ENCODE data around the gene NTSR2. TPM values are rescaled to one million over a fixed set of nuclear protein-coding genes. Genes with fewer than 3 reads are reported as not detected.
A peak's percentile ranks its signal among the peaks of the same experiment; 100 is the strongest.

The NTSR2 gene
- total RNA-seq = not detected in 2 replicates
- polyA plus RNA-seq = not detected in 2 replicates

GRCh38 chr2:11669454-11670291 lies at the start of gene NTSR2:
Gene NTSR2, minus strand, starts transcription at chr2:11670195. Its CDS starts 66 bp downstream, at chr2:11670129.
- peaks cover 27% of the 10 kb centered on the region for H3K27me3 ChIP-seq
- H3K36me3 ChIP-seq = no peaks in the 10 kb centered on the region
- H3K4me3 ChIP-seq = no peak within 1 kb of the TSS
- H3K27ac ChIP-seq = no peak within 1 kb of the TSS
- TF ChIP-seq, protein P1, sequence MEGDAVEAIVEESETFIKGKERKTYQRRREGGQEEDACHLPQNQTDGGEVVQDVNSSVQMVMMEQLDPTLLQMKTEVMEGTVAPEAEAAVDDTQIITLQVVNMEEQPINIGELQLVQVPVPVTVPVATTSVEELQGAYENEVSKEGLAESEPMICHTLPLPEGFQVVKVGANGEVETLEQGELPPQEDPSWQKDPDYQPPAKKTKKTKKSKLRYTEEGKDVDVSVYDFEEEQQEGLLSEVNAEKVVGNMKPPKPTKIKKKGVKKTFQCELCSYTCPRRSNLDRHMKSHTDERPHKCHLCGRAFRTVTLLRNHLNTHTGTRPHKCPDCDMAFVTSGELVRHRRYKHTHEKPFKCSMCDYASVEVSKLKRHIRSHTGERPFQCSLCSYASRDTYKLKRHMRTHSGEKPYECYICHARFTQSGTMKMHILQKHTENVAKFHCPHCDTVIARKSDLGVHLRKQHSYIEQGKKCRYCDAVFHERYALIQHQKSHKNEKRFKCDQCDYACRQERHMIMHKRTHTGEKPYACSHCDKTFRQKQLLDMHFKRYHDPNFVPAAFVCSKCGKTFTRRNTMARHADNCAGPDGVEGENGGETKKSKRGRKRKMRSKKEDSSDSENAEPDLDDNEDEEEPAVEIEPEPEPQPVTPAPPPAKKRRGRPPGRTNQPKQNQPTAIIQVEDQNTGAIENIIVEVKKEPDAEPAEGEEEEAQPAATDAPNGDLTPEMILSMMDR (IDR thresholded peaks at IDR 0.05; ENCODE audit: low read depth, low read length) = no peak
- H3K9me3 ChIP-seq (ENCODE audit: low read depth) = no peaks in the 10 kb centered on the region
- DNase-seq (ENCODE audit: low read depth in 1 of 2, low spot score in 1 of 2) = peak; percentile 74 to 91
- no peaks in the 10 kb centered on the region for H3K4me1 ChIP-seq (ENCODE audit: low read depth)

DNA sequence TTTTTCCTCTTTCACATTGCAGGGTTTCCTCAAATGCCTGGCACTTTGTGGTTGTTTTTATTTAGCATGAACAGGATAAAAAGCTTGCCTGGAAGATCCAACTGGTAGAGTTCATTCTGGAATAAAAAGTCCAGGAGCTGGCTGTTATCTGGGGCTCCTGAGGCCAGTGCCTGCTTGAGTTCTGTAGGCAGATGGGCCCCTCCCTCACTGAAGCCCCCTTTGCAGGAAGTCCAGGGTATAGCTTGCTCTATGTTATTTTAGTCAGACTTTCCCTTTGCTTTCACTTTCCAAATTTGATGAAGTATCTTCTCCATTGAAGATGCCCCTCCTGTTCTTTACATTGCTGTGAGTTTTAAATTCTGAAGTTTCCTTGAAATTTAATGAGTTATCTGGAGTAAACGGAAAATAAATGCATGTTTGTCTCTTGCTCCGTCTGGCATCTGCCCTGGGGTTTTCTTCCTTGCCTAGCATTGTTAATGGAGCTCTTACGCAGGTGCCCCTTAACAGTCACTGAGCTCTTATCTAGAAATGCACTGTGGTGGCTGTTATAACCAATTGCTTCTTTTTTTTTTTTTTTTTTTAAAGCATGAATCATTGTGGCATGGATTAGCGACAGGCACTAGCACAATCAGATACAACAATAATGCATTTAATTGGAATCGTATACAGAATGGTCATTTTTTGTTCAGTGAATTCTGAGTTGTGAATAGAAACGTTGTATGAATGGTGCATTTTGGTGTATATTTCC lies 49.4 kb upstream of the NTSR2 start:
- H3K4me1 ChIP-seq (ENCODE audit: low read depth) = peaks cover 7% of the 10 kb centered on the region
- H3K27me3 ChIP-seq = no peaks in the 10 kb centered on the region
- no peak overlapping the region for H3K27ac ChIP-seq
- DNase-seq (ENCODE audit: low read depth in 1 of 2, low spot score in 1 of 2) = no peak
- TF ChIP-seq, protein P1 (IDR thresholded peaks at IDR 0.05; ENCODE audit: low read depth, low read length) = no peak
- H3K9me3 ChIP-seq (ENCODE audit: low read depth) = no peaks in the 10 kb centered on the region
- H3K4me3 ChIP-seq = no peak overlapping the region
- H3K36me3 ChIP-seq = no peaks in the 10 kb centered on the region

DNA sequence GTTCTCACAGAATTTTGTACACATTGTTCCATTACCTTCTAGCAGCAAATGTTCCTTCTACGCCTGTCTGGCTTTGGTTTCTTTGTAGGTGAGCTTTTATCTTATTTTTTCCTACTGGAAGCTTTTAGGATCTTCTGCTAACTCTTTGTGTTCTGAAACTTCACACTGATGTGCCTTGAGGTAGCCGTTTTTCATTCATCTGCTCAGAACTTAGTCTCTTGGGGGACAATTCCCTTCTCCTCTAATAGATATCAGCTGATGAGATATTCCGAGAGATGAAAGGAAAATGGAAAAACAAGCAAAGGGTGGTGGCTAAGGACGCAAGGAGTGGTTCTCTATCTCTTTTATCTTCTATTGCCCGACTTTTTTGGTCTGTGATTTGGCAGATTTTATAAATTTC lies 48.6 kb upstream of the NTSR2 start:
- TF ChIP-seq, protein P1 (IDR thresholded peaks at IDR 0.05; ENCODE audit: low read depth, low read length) = no peak
- Histone ChIP-seq H3K36me3 (no peaks in the 10 kb centered on the region), H3K27me3 (no peaks in the 10 kb centered on the region), H3K9me3 (ENCODE audit: low read depth) (no peaks in the 10 kb centered on the region), H3K4me1 (ENCODE audit: low read depth) (peaks cover 7% of the 10 kb centered on the region), H3K27ac (no peak overlapping the region), H3K4me3 (no peak overlapping the region)
- no peak for DNase-seq (ENCODE audit: low read depth in 1 of 2, low spot score in 1 of 2)

GRCh38 chr2:11717623-11718022 lies 47.6 kb upstream of the NTSR2 start:
- no peaks in the 10 kb centered on the region for H3K27me3 ChIP-seq
- no peak for DNase-seq (ENCODE audit: low read depth in 1 of 2, low spot score in 1 of 2)
- H3K4me3 ChIP-seq = no peak overlapping the region
- TF ChIP-seq, protein P1 (IDR thresholded peaks at IDR 0.05; ENCODE audit: low read depth, low read length) = no peak
- no peaks in the 10 kb centered on the region for H3K36me3 ChIP-seq
- peaks cover 7% of the 10 kb centered on the region for H3K4me1 ChIP-seq (ENCODE audit: low read depth)
- H3K9me3 ChIP-seq (ENCODE audit: low read depth) = no peaks in the 10 kb centered on the region
- H3K27ac ChIP-seq = no peak overlapping the region

- H3K27me3 ChIP-seq = no peaks in the 10 kb centered on the region
- peaks cover 7% of the 10 kb centered on the region for H3K4me1 ChIP-seq (ENCODE audit: low read depth)
- peak in 1 of 2 donors; percentile 87 for DNase-seq (ENCODE audit: low read depth in 1 of 2, low spot score in 1 of 2)
- no peaks in the 10 kb centered on the region for H3K36me3 ChIP-seq
- no peak overlapping the region for H3K4me3 ChIP-seq
- H3K27ac ChIP-seq = no peak overlapping the region
- no peaks in the 10 kb centered on the region for H3K9me3 ChIP-seq (ENCODE audit: low read depth)
- TF ChIP-seq, protein P1 (IDR thresholded peaks at IDR 0.05; ENCODE audit: low read depth, low read length) = no peak
Observed at GRCh38 chr2:11716689-11717321, 46.8 kb upstream of the NTSR2 start.
